ENCODE results near the gene MICALL2.

MICALL2 gene

GRCh38 chr7:1419688-1420087 lies 39.6 kb downstream of the MICALL2 start:
- no peak for DNase-seq (ENCODE audit: low read depth, low spot score)
- TF ChIP-seq CTCF (IDR thresholded peaks at IDR 0.05; ENCODE audit: low read depth, low read length), result no peak
- H3K4me3 ChIP-seq (ENCODE audit: low read depth, low read length), result no peak overlapping the region
- in situ Hi-C loops (cut with HindIII; ENCODE audit: low sequenced_read_pairs), result no loop called here

GRCh38 chr7:1419310-1419634 lies 40.0 kb downstream of the MICALL2 start:
- no peak overlapping the region for H3K4me3 ChIP-seq (ENCODE audit: low read depth, low read length)
- in situ Hi-C loops (cut with HindIII; ENCODE audit: low sequenced_read_pairs), result no loop called here
- no peak for TF ChIP-seq CTCF (IDR thresholded peaks at IDR 0.05; ENCODE audit: low read depth, low read length)
- DNase-seq (ENCODE audit: low read depth, low spot score), result no peak

- no peak for DNase-seq (ENCODE audit: low read depth, low spot score)
- in situ Hi-C loops (cut with HindIII; ENCODE audit: low sequenced_read_pairs), result no loop called here
- no peak for TF ChIP-seq CTCF (IDR thresholded peaks at IDR 0.05; ENCODE audit: low read depth, low read length)
- H3K4me3 ChIP-seq (ENCODE audit: low read depth, low read length), result no peak overlapping the region
Measured at GRCh38 chr7:1418505-1419309, 40.6 kb downstream of the MICALL2 start.

- DNase-seq (ENCODE audit: low read depth, low spot score), result no peak
- no peak for TF ChIP-seq CTCF (IDR thresholded peaks at IDR 0.05; ENCODE audit: low read depth, low read length)
- in situ Hi-C loops (cut with HindIII; ENCODE audit: low sequenced_read_pairs), result no loop called here
- no peak overlapping the region for H3K4me3 ChIP-seq (ENCODE audit: low read depth, low read length)
Measured at GRCh38 chr7:1415389-1415990, 43.8 kb downstream of the MICALL2 start.

- TF ChIP-seq CTCF (IDR thresholded peaks at IDR 0.05; ENCODE audit: low read depth, low read length), result no peak
- H3K4me3 ChIP-seq (ENCODE audit: low read depth, low read length), result no peak overlapping the region
- DNase-seq (ENCODE audit: low read depth, low spot score), result no peak
- in situ Hi-C loops (cut with HindIII; ENCODE audit: low sequenced_read_pairs), result no loop called here
Measured at GRCh38 chr7:1413936-1414639, 45.2 kb downstream of the MICALL2 start.

GRCh38 chr7:1412322-1413261 lies 46.7 kb downstream of the MICALL2 start:
- in situ Hi-C loops (cut with HindIII; ENCODE audit: low sequenced_read_pairs), result no loop called here

More at GRCh38 chr7:1412322-1413261, 46.7 kb downstream of the MICALL2 start:
- peak; percentile 83 for DNase-seq (ENCODE audit: low read depth, low spot score)
- peak; percentile 63 for TF ChIP-seq CTCF (IDR thresholded peaks at IDR 0.05; ENCODE audit: low read depth, low read length)
- H3K4me3 ChIP-seq (ENCODE audit: low read depth, low read length), result no peak overlapping the region

Data from astrocyte of the spinal cord (primary cell).